Astrocyte (in vitro differentiated cells and primary cell): ENCODE measurements around the gene WSCD1. TPM values are rescaled to one million over a fixed set of nuclear protein-coding genes. Genes with fewer than 3 reads are reported as not detected.
A peak's percentile ranks its signal among the peaks of the same experiment; 100 is the strongest.

Experiments used
- DNase-seq: peaks from one replicate; pipeline ENCODE4 v3.0.0-alpha.2; 2010; ENCODE audit warnings: low read depth
- FAIRE-seq: peaks from 2 replicates; lab custom pipeline; 2011; peaks lifted over from hg19 to GRCh38; lab: Jason Lieb, UNC
- H2AFZ ChIP-seq: 2 replicates; pipeline ENCODE4 v1.6.0; 2012; ENCODE audit warnings: low read depth, low read length, inconsistent platforms
- H3K27ac ChIP-seq: 2 replicates; pipeline ENCODE4 v1.5.1; 2011; ENCODE audit warnings: low read depth, low read length, inconsistent platforms
- H3K27me3 ChIP-seq: 2 replicates; pipeline ENCODE4 v1.6.0; 2011; ENCODE audit warnings: low read length, inconsistent platforms; ENCODE audit not compliant: insufficient read depth
- H3K36me3 ChIP-seq: 2 replicates; pipeline ENCODE4 v1.5.1; 2011; ENCODE audit warnings: low read length, inconsistent platforms; ENCODE audit not compliant: insufficient read depth
- H3K4me1 ChIP-seq: 2 replicates; pipeline ENCODE4 v1.5.1; 2011; ENCODE audit warnings: low read length, inconsistent platforms; ENCODE audit not compliant: insufficient read depth
- H3K4me2 ChIP-seq: 2 replicates; pipeline ENCODE4 v1.6.0; 2012; ENCODE audit warnings: low read length, inconsistent platforms
- H3K4me3 ChIP-seq: 2 replicates; pipeline ENCODE4 v1.5.1; 2011; ENCODE audit warnings: low read depth, mild to moderate bottlenecking, low read length, inconsistent platforms; ENCODE audit not compliant: insufficient read depth
- H3K79me2 ChIP-seq: 2 replicates; pipeline ENCODE4 v1.6.0; 2012; ENCODE audit warnings: mild to moderate bottlenecking, low read length, inconsistent platforms; ENCODE audit not compliant: insufficient read depth
- H3K9ac ChIP-seq: 2 replicates; pipeline ENCODE4 v1.6.0; 2012; ENCODE audit warnings: mild to moderate bottlenecking, low read length, inconsistent platforms
- H3K9me3 ChIP-seq: 2 replicates; pipeline ENCODE4 v1.5.1; 2012; ENCODE audit warnings: low read depth, mild to moderate bottlenecking, low read length, inconsistent platforms; ENCODE audit not compliant: insufficient read depth
- H4K20me1 ChIP-seq: 2 replicates; pipeline ENCODE4 v1.6.0; 2012; ENCODE audit warnings: low read length, inconsistent platforms; ENCODE audit not compliant: insufficient read depth
- H3K27ac Mint-ChIP-seq: one replicate; pipeline ENCODE4 v1.8.0; 2021; ENCODE audit warnings: mild to moderate bottlenecking, mixed read lengths; ENCODE audit not compliant: unreplicated experiment
- H3K27me3 Mint-ChIP-seq: one replicate; pipeline ENCODE4 v1.8.0; 2021; ENCODE audit warnings: low read depth, mixed read lengths; ENCODE audit not compliant: unreplicated experiment
- H3K36me3 Mint-ChIP-seq: one replicate; pipeline ENCODE4 v1.8.0; 2021; ENCODE audit warnings: low read depth, mixed read lengths; ENCODE audit not compliant: unreplicated experiment
- H3K4me1 Mint-ChIP-seq: one replicate; pipeline ENCODE4 v1.8.0; 2021; ENCODE audit warnings: low read depth, mixed read lengths; ENCODE audit not compliant: unreplicated experiment
- H3K4me3 Mint-ChIP-seq: one replicate; pipeline ENCODE4 v1.8.0; 2021; ENCODE audit warnings: mild to moderate bottlenecking, moderate library complexity, mixed read lengths; ENCODE audit not compliant: unreplicated experiment
- H3K9me3 Mint-ChIP-seq: one replicate; pipeline ENCODE4 v1.8.0; 2021; ENCODE audit warnings: mild to moderate bottlenecking, mixed read lengths; ENCODE audit not compliant: unreplicated experiment
- CTCF ChIP-seq: IDR thresholded peaks from 2 replicates; pipeline ENCODE4 v1.5.1; 2011; ENCODE audit warnings: low read depth, mild to moderate bottlenecking, inconsistent platforms, low read length, moderate library complexity; ENCODE audit not compliant: insufficient read depth
- EZH2 ChIP-seq: IDR thresholded peaks from 2 replicates; pipeline ENCODE4 v1.6.1; 2012; ENCODE audit warnings: mild to moderate bottlenecking, low read length, inconsistent platforms; ENCODE audit not compliant: insufficient read depth
- total RNA-seq: library from RNA; stranded (reverse); gene quantifications from 2 replicates; pipeline ENCODE4 v1.2.1, GENCODE V29; 2021

Gene WSCD1
- total RNA-seq, 1 donor from 2014 or later = 3.9 TPM

DNA sequence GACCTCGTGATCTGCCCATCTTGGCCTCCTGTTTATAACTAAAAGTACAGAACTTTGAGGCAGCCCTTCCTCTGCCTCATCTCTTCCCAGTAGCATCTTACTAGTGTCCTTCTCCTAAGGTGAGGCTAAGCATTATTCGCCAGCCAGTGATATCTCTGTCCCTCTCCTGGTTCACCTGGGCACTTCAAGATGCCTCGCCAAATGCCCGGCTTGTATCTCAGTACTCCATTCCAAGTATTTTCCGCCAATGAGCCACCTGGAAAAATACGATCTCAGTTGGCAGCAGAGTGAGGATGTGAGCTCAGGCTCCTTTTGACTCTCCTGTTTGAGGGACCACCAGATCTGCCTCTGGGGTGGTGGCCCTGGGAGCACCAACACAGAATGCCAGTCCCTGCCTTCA is 25.9 kb upstream of the WSCD1 start:
- H3K27ac ChIP-seq = no peak overlapping the region
- H3K79me2 ChIP-seq = no peaks in the 10 kb centered on the region
- no peak overlapping the region for H3K4me3 ChIP-seq
- no peaks in the 10 kb centered on the region for H4K20me1 ChIP-seq
- peaks cover 21% of the 10 kb centered on the region for H3K27me3 Mint-ChIP-seq
- no peak overlapping the region for H3K9ac ChIP-seq
- DNase-seq (no peak), FAIRE-seq (no peak)
- TF ChIP-seq EZH2 (no peak), CTCF (no peak)
- H2AFZ ChIP-seq = no peak overlapping the region
- H3K4me3 Mint-ChIP-seq = no peak overlapping the region
- peaks cover 21% of the 10 kb centered on the region for H3K4me1 Mint-ChIP-seq
- H3K27me3 ChIP-seq = no peaks in the 10 kb centered on the region
- peaks cover 2% of the 10 kb centered on the region for H3K4me1 ChIP-seq
- peaks cover 2% of the 10 kb centered on the region for H3K36me3 Mint-ChIP-seq
- H3K27ac Mint-ChIP-seq = no peak overlapping the region
- H3K9me3 Mint-ChIP-seq = peaks cover 6% of the 10 kb centered on the region
- H3K4me2 ChIP-seq = no peak overlapping the region
- no peaks in the 10 kb centered on the region for H3K36me3 ChIP-seq
- no peaks in the 10 kb centered on the region for H3K9me3 ChIP-seq

GRCh38 chr17:6045621-6046357 is 24.4 kb upstream of the WSCD1 start:
- Histone ChIP-seq H3K79me2 (no peaks in the 10 kb centered on the region), H3K27ac (no peak overlapping the region), H3K4me1 (peaks cover 2% of the 10 kb centered on the region), H4K20me1 (no peaks in the 10 kb centered on the region), H3K9ac (no peak overlapping the region), H3K4me2 (no peak overlapping the region), H3K4me3 (no peak overlapping the region), H3K27me3 (no peaks in the 10 kb centered on the region), H3K36me3 (no peaks in the 10 kb centered on the region), H2AFZ (no peak overlapping the region), H3K9me3 (no peaks in the 10 kb centered on the region)
- Mint-ChIP-seq H3K4me1 (peaks cover 21% of the 10 kb centered on the region), H3K36me3 (no peaks in the 10 kb centered on the region), H3K27ac (no peak overlapping the region), H3K9me3 (peaks cover 3% of the 10 kb centered on the region), H3K27me3 (peaks cover 16% of the 10 kb centered on the region), H3K4me3 (no peak overlapping the region)
- DNase-seq (no peak), FAIRE-seq (no peak)
- TF ChIP-seq CTCF (no peak), EZH2 (no peak)

GRCh38 chr17:6046431-6046830 is 23.7 kb upstream of the WSCD1 start:
- Mint-ChIP-seq H3K4me3 (no peak overlapping the region), H3K27ac (no peak overlapping the region), H3K27me3 (peaks cover 16% of the 10 kb centered on the region), H3K36me3 (no peaks in the 10 kb centered on the region), H3K9me3 (peaks cover 3% of the 10 kb centered on the region), H3K4me1 (peaks cover 21% of the 10 kb centered on the region)
- Histone ChIP-seq H3K27ac (no peak overlapping the region), H3K4me1 (peaks cover 2% of the 10 kb centered on the region), H3K4me2 (no peak overlapping the region), H3K27me3 (no peaks in the 10 kb centered on the region), H3K9ac (no peak overlapping the region), H3K9me3 (no peaks in the 10 kb centered on the region), H2AFZ (no peak overlapping the region), H4K20me1 (no peaks in the 10 kb centered on the region), H3K79me2 (no peaks in the 10 kb centered on the region), H3K4me3 (no peak overlapping the region), H3K36me3 (no peaks in the 10 kb centered on the region)
- DNase-seq (peak; percentile 40), FAIRE-seq (no peak)
- no peak for TF ChIP-seq CTCF
- TF ChIP-seq EZH2 = no peak
